Uterus (tissue), 4 donors: ENCODE results near the gene CDSN. TPM values are rescaled to one million over a fixed set of nuclear protein-coding genes. Genes with fewer than 3 reads are reported as not detected.

Source experiments
- DNase-seq, 2 donors: peaks; one replicate each; pipeline ENCODE4 v3.0.0-alpha.2; 2019 to 2020
- H3K27ac ChIP-seq, 2 donors: fragments of 200-600 bp; sonication (generic); 1 replicate in 1 of 2; 2 replicates in 1 of 2; pipeline ENCODE4 v1.5.1; 2016 to 2018
- H3K27me3 ChIP-seq, 2 donors: fragments of 200-600 bp; sonication (generic); one replicate each; pipeline ENCODE4 v1.5.1; 2018 to 2019; ENCODE audit warnings: control low read depth in 1 of 2
- H3K36me3 ChIP-seq, 2 donors: fragments of 200-600 bp; sonication (generic); one replicate each; pipeline ENCODE4 v1.5.1; 2019; ENCODE audit warnings: control low read depth in 1 of 2
- H3K4me1 ChIP-seq, 2 donors: fragments of 200-600 bp; sonication (generic); one replicate each; pipeline ENCODE4 v1.5.1; 2018 to 2019; ENCODE audit warnings: control low read depth in 1 of 2
- H3K4me3 ChIP-seq, 2 donors: fragments of 200-600 bp; sonication (generic); 1 replicate in 1 of 2; 2 replicates in 1 of 2; pipeline ENCODE4 v1.5.1; 2018 to 2019; ENCODE audit warnings: mild to moderate bottlenecking in 1 of 2
- H3K9me3 ChIP-seq, 2 donors: fragments of 200-600 bp; sonication (generic); one replicate each; pipeline ENCODE4 v1.5.1; 2019; ENCODE audit warnings: control low read depth in 1 of 2
- POLR2A ChIP-seq, 2 donors: fragments of 450-650 bp; IDR thresholded peaks; one replicate each; pipeline ENCODE4 v1.6.1; 2016; ENCODE audit warnings: antibody characterized with exemption in 2 of 2, mild to moderate bottlenecking in 1 of 2, moderate library complexity in 1 of 2
- intact Hi-C: fragments of 100-400 bp; cut with DNase I; formaldehyde crosslinking; loops from one replicate; pipeline ENCODE4 v1.15.1; 2023; ENCODE audit warnings: low total_unique reads
- total RNA-seq, 4 donors: library from RNA; depleted of rRNA in 3 of 4; stranded (reverse); fragments of >200 nt in 3 of 4; gene quantifications; one replicate each; pipeline versions ENCODE4 v1.1.0 to v1.2.4, GENCODE V29; 2014 to 2023
- TF ChIP-seq, protein P1 (sequence below), 4 experiments: fragments of 200-600 bp in 2 of 4; fragments of 450-650 bp in 2 of 4; sonication (generic) in 2 of 4; IDR thresholded peaks; one replicate each; pipeline ENCODE4 v1.5.1; 2016 to 2019; ENCODE audit warnings: antibody characterized with exemption in 4 of 4, mild to moderate bottlenecking in 2 of 4, moderate library complexity in 1 of 4
- donor health status: DM: yes; HTN: yes; CAD: no.

Gene CDSN
- total RNA-seq, 4 donors from 2014 or later = 0.28 TPM; not detected in 3

DNA sequence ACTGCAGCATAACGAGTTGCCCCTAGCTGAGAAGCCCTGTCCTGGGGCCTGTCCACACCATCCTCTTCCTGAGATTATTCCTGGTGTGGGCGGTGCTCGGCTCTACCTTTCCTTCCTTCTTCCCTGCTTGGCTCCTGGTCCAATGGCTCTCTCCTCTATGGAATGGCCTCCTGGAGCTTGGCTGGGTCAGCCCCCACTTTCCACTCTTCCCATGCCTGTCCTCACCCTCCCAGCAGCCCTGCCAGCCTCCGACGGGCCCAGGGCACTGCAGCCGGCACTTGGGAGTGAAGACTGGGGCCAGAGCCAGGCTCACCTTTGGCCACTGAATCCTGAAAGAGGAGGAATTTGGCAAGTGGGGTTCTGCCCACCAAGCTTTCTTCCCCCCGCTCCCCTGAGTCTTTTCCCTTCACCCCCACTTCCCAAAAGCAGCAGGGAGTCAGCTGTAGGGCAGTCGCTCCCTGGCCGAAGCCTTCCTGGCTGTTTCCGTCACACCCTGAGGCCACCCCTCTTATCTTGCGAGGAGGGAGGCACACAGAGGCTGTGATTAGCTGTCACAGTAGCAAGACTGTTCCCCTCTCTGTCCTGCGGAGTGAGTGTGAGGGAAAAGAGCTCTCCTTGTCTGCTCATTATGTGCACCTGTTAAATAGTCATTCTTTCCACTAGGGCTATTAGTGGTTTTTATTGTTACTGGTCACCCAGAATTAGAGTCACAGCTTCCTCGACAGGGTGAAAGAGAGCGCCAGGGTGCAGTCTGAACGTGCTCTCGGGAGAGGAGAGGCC, 6.3 kb upstream of the CDSN start:
- no peak for DNase-seq
- H3K27ac ChIP-seq = peak overlapping the region in 1 of 2 donors; percentile 14
- no peaks in the 10 kb centered on the region for H3K9me3 ChIP-seq
- no peaks in the 10 kb centered on the region for H3K27me3 ChIP-seq
- no peaks in the 10 kb centered on the region for H3K4me1 ChIP-seq
- TF ChIP-seq POLR2A (IDR thresholded peaks at IDR 0.05) = no peak
- TF ChIP-seq, protein P1, sequence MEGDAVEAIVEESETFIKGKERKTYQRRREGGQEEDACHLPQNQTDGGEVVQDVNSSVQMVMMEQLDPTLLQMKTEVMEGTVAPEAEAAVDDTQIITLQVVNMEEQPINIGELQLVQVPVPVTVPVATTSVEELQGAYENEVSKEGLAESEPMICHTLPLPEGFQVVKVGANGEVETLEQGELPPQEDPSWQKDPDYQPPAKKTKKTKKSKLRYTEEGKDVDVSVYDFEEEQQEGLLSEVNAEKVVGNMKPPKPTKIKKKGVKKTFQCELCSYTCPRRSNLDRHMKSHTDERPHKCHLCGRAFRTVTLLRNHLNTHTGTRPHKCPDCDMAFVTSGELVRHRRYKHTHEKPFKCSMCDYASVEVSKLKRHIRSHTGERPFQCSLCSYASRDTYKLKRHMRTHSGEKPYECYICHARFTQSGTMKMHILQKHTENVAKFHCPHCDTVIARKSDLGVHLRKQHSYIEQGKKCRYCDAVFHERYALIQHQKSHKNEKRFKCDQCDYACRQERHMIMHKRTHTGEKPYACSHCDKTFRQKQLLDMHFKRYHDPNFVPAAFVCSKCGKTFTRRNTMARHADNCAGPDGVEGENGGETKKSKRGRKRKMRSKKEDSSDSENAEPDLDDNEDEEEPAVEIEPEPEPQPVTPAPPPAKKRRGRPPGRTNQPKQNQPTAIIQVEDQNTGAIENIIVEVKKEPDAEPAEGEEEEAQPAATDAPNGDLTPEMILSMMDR (IDR thresholded peaks at IDR 0.05) = no peak
- no peaks in the 10 kb centered on the region for H3K36me3 ChIP-seq
- intact Hi-C loops = no loop called here
- H3K4me3 ChIP-seq = no peak overlapping the region

DNA sequence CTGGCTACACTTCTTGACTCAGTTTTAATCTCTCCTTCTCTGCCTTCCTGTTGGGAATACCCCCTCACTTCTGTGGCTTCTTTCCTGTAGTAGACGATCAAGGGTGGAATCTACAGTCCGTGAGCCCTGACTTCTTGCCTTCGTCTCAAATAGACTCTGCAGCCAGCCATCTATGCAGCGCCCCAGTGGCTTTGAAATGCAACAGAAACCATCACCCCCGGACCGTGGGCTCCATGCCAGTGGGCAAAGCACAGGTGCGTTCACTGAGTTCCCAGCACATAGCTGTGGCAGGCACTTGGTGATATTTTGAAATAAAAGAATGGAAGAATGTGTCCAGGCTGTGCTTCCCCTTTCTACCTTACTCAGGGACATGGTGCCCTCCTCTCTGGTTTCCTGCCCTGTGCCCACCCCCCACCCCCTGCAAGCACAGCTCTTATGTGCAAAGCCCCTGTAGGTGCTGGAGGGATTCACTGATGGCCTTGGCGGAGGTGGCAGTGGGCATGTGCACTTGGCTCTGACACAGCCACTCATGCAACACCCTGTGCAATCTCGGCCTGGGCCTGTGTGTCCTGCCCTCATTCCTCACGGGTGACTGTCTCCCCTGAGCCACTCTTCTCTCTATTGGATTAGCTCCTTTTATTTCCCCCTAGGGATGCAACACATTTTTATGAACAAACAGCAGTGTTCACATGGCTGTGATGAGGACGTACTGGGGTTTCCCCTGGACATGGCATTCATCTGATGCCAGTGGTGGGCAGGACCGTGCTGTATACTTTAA, 5.5 kb upstream of the CDSN start:
- Histone ChIP-seq H3K4me1 (no peaks in the 10 kb centered on the region), H3K27ac (peak overlapping the region; percentile 14 to 55), H3K9me3 (no peaks in the 10 kb centered on the region), H3K4me3 (no peak overlapping the region), H3K27me3 (no peaks in the 10 kb centered on the region), H3K36me3 (no peaks in the 10 kb centered on the region)
- DNase-seq = no peak
- intact Hi-C loops = no loop called here
- no peak for TF ChIP-seq POLR2A (IDR thresholded peaks at IDR 0.05)
- TF ChIP-seq, protein P1 (IDR thresholded peaks at IDR 0.05) = no peak

DNA sequence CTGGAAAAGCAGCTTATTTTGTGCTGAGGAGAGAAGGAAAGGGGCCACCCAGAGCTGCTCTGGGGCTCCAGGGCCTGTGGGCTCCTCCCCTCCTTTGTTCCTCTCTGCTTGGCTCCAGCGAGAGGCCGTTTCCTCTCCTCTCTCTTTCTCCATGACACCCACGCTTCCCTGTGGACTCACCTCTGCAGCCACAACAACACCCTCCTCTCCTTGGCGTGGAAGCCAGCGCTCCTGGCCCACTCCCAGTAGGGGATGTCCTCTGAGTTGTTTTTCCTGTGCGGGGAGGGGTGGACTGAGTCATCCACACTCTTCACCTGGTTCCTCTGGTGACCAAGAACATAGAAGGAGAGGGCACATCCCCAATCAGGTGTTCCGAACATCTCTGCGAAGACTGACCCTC, 4.9 kb upstream of the CDSN start:
- Histone ChIP-seq H3K4me1 (no peaks in the 10 kb centered on the region), H3K27ac (peak overlapping the region; percentile 39 to 55), H3K4me3 (no peak overlapping the region), H3K36me3 (no peaks in the 10 kb centered on the region), H3K9me3 (no peaks in the 10 kb centered on the region), H3K27me3 (no peaks in the 10 kb centered on the region)
- no peak for TF ChIP-seq POLR2A (IDR thresholded peaks at IDR 0.05)
- TF ChIP-seq, protein P1 (IDR thresholded peaks at IDR 0.05) = no peak
- intact Hi-C loops = no loop called here
- DNase-seq = peak; percentile 81 to 84

DNA sequence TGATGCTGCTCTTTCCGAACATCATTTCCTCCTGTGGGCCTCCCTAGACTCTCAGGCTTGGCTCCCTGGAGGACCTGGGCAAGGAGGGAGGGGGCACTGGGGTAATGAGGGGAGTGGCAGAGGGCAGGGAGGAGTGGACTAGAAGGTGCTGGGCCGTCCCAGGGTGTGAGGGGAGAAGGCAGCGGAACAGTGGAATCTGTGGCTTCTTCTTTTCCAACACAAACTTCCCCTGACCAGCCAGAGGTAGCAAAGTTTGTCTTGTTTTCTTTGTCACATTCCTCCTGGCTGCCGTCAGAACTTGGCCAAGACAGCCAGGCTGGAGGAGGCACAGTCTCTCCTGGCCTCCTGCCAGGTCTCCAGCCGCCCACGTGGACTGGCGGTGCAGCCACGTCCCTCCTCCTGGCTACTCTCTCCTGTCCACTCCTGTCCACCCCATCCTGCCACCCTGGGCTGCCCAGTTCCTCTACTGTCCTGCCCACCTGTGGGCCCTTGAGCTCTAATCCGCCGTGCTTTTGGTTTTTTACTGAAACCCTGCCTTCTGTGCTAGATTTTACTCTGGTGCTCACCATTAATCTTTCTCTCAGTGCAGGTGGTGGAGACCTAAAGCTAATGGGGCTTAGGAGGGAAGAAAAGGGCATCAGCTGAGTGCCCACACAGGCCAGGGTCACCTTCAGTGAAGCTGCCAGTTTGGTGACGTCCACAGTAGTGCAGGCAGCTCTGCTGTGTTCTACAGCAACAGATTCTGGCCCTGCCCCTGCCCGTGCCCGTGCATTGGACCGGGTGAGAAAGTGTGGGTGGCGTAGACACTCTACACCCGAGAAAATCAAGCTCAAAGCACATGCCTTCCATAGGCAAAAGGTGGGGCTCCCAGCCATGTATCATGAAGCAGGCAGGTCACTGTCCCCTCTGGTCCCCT, 2.8 kb upstream of the CDSN start:
- Histone ChIP-seq H3K4me3 (no peak overlapping the region), H3K36me3 (no peaks in the 10 kb centered on the region), H3K4me1 (no peaks in the 10 kb centered on the region), H3K27ac (peak overlapping the region; percentile 50 to 63), H3K9me3 (no peaks in the 10 kb centered on the region), H3K27me3 (no peaks in the 10 kb centered on the region)
- intact Hi-C loops = no loop called here
- TF ChIP-seq, protein P1 (IDR thresholded peaks at IDR 0.05) = no peak
- no peak for TF ChIP-seq POLR2A (IDR thresholded peaks at IDR 0.05)
- DNase-seq = peak; percentile 70 to 84
